HL-60 (cell line): Measurements from ENCODE around the gene PDK3.

ENCODE experiments used
- DNase-seq, 2 experiments: peaks; one replicate each; pipeline ENCODE4 v3.0.0-alpha.2; 2010 to 2020; ENCODE audit warnings: low read depth in 1 of 2, low spot score in 1 of 2
- H3K27ac ChIP-seq: fragments of 250-450 bp; sonication (Bioruptor Pico); replicated peaks from 2 replicates; pipeline ENCODE4 v1.5.1; 2020; ENCODE audit warnings: mild to moderate bottlenecking, moderate library complexity
- H3K27me3 ChIP-seq: fragments of 250-450 bp; sonication (Bioruptor Pico); 2 replicates; pipeline ENCODE4 v1.5.1; 2021; ENCODE audit warnings: mild to moderate bottlenecking, moderate library complexity; ENCODE audit not compliant: insufficient read depth, poor library complexity, severe bottlenecking
- H3K4me3 ChIP-seq: replicated peaks from 2 replicates; pipeline ENCODE4 v1.5.1; 2011; ENCODE audit warnings: mild to moderate bottlenecking, control low read depth, low read length; ENCODE audit not compliant: insufficient read depth
- CTCF ChIP-seq: IDR thresholded peaks from one replicate; pipeline ENCODE4 v1.5.1; 2011; ENCODE audit warnings: low read length, control low read depth, inconsistent platforms; ENCODE audit not compliant: insufficient read depth
- GABPA ChIP-seq: IDR thresholded peaks from 2 replicates; pipeline ENCODE4 v1.6.1; 2012; ENCODE audit warnings: low read depth
- POLR2AphosphoS5 ChIP-seq: IDR thresholded peaks from 2 replicates; pipeline ENCODE4 v1.6.1; 2012; ENCODE audit warnings: low read depth
- REST ChIP-seq: IDR thresholded peaks from 2 replicates; pipeline ENCODE4 v1.6.1; 2012; ENCODE audit warnings: low read depth; ENCODE audit not compliant: insufficient replicate concordance
- SPI1 ChIP-seq: IDR thresholded peaks from 2 replicates; pipeline ENCODE4 v1.6.1; 2012; ENCODE audit warnings: low read depth, mild to moderate bottlenecking, borderline replicate concordance

The PDK3 gene

DNA sequence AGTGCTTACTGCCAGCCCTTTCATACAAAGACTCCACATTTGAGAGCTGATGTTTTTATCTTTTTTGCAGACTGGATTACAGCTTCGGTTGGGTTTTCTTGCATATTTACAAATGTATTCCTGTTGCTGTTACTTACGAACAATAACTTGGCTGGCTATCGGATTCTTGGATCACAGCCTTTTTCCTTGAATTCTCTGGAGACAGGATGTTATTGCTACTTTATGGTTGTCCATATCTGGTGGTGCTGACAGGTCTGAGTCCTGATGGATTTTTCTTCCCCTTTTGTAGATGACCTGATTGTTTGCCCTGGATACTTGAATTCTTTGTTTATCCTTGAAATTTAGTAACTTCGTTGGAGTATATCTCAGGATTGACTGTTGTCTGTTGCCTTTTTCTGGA, 77.7 kb downstream of the PDK3 start:
- TF ChIP-seq SPI1 = no peak
- no peak for TF ChIP-seq GABPA
- no peak for TF ChIP-seq POLR2AphosphoS5
- no peak for TF ChIP-seq CTCF
- TF ChIP-seq REST = no peak
- DNase-seq = no peak
- no peak overlapping the region for H3K4me3 ChIP-seq
- no peaks in the 10 kb centered on the region for H3K27me3 ChIP-seq
- H3K27ac ChIP-seq = no peak overlapping the region

- Histone ChIP-seq H3K4me3 (no peak overlapping the region), H3K27ac (no peak overlapping the region), H3K27me3 (no peaks in the 10 kb centered on the region)
- no peak for TF ChIP-seq POLR2AphosphoS5
- no peak for TF ChIP-seq GABPA
- no peak for TF ChIP-seq SPI1
- no peak for TF ChIP-seq REST
- no peak for TF ChIP-seq CTCF
- no peak for DNase-seq
These were observed 82.9 kb downstream of the PDK3 start for GRCh38 chrX:24547961-24548360.

DNA sequence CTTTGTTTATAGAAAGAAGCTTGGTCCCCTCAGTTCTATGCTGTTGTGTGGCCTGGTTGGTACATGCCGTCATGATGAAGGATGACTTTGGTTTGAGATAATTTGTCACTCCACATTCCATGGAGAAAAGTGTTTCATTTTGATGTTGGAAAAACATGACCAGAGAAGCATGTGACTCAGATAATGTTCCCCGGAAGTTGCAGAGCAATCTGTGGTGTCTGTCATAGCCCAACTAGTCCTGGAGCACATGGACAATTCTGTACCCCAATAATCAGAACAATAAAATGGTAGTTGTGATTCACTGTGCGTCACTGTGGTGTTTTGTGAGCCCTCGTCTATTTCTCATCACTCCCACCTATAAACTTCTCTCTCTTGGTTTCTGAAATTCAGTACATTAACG, 85.1 kb downstream of the PDK3 start:
- no peak overlapping the region for H3K4me3 ChIP-seq
- H3K27me3 ChIP-seq = no peaks in the 10 kb centered on the region
- H3K27ac ChIP-seq = no peak overlapping the region
- TF ChIP-seq SPI1 = no peak
- TF ChIP-seq REST = no peak
- TF ChIP-seq GABPA = no peak
- TF ChIP-seq CTCF = no peak
- TF ChIP-seq POLR2AphosphoS5 = no peak
- no peak for DNase-seq
